Central memory CD8-positive, alpha-beta T cell (primary cell): ENCODE data around the gene TESK2.

Source experiments
- ATAC-seq: fragments of 150-1000 bp; cut with Tn5 transposase; replicated peaks from 2 replicates; pipeline ENCODE4 v1.10.0; 2022; ENCODE audit warnings: mild to moderate bottlenecking, moderate FRiP score, moderate number of reproducible peaks; ENCODE audit not compliant: poor library complexity, severe bottlenecking; ENCODE audit errors: extremely low read depth
- DNase-seq, 2 donors: peaks; one replicate each; pipeline ENCODE4 v3.0.0; 2021; ENCODE audit warnings: low spot score in 2 of 2
- H3K27ac Mint-ChIP-seq: one replicate; pipeline ENCODE4 v1.8.0; 2022; ENCODE audit warnings: low read depth, mild to moderate bottlenecking, moderate library complexity, mixed read lengths
- H3K27me3 Mint-ChIP-seq: one replicate; pipeline ENCODE4 v1.8.0; 2022; ENCODE audit warnings: mixed read lengths
- H3K36me3 Mint-ChIP-seq: one replicate; pipeline ENCODE4 v1.8.0; 2022; ENCODE audit warnings: mild to moderate bottlenecking, moderate library complexity, mixed read lengths; ENCODE audit not compliant: insufficient read depth
- H3K4me1 Mint-ChIP-seq: one replicate; pipeline ENCODE4 v1.8.0; 2022; ENCODE audit warnings: mixed read lengths
- H3K4me3 Mint-ChIP-seq: one replicate; pipeline ENCODE4 v1.8.0; 2022; ENCODE audit warnings: mild to moderate bottlenecking, moderate library complexity, mixed read lengths
- H3K9me3 Mint-ChIP-seq: one replicate; pipeline ENCODE4 v1.8.0; 2022; ENCODE audit warnings: mixed read lengths

TESK2 gene

DNA sequence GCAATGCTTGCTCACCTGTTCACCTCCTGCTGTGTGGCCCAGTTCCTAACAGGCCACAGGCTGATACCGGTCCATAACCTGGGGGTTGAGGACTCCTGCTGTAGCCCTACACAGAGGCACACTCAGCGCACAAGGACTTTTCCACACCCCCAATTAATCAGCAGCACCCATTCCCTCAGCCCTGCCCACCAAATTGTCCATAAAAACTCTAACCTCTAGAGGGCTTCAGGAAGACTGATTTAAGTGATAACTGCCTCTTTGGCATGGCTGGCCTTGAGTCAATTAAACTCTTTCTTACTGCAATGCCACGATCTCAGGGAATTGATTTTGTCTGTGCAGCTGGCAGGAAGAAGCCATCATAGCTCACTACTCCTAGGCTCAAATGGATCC lies 79.5 kb downstream of the TESK2 start:
- Mint-ChIP-seq H3K27ac (no peak overlapping the region), H3K36me3 (no peaks in the 10 kb centered on the region), H3K9me3 (no peaks in the 10 kb centered on the region), H3K4me3 (no peak overlapping the region), H3K27me3 (no peaks in the 10 kb centered on the region), H3K4me1 (no peaks in the 10 kb centered on the region)
- DNase-seq: no peak
- no peak for ATAC-seq

DNA sequence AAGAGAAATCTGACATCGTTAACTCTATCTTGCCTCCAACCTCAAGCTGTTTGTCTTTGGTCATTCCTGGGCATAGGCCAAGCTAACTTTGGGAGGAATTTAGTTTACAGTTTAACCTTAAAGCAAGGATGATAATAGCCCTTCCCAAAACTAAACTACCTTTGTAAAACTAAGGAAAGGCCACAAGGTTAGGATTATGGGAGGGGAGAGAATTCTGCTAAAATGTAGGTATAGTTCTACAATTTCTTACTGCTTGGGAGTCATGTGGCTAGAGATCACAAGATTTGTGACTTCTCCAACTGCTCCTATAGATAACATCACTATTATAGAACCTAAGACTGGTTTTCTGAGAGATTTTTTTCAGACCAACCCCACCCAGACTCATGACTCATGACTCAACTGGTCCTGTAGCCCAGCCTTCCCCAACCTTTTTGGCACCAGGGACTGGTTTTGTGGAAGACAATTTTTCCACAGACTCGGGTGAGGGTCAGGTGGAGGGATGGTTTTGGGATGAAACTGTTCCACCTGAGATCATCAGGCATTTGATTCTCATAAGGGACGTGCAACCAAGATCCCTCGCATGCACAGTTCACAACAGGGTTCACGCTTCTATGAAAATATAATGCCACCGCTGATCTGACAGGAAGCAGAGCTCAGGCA lies 80.0 kb downstream of the TESK2 start:
- Mint-ChIP-seq H3K27me3 (no peaks in the 10 kb centered on the region), H3K9me3 (no peaks in the 10 kb centered on the region), H3K36me3 (no peaks in the 10 kb centered on the region), H3K4me1 (no peaks in the 10 kb centered on the region), H3K27ac (no peak overlapping the region), H3K4me3 (no peak overlapping the region)
- no peak for DNase-seq
- ATAC-seq: no peak

DNA sequence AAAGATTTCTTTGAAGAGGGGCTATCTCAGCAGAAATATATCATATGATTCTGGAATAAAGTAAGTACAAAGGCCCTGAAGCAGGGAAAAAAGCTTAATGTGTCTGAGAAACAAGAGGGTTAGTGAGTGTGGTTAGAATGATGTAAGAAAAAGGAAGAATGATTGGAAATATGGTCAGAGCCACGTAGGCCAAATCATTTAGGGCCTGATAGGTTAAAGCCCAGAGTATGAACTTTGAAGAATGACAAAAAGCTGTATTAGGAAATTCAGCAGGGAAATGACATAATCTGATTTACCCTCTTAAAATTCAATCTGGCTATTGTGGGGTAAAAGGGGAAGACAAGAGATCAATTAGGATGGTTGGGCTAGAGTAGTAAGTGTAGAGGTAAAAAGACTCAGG lies 81.7 kb downstream of the TESK2 start:
- ATAC-seq (no peak), DNase-seq (no peak)
- H3K9me3 Mint-ChIP-seq: no peaks in the 10 kb centered on the region
- H3K27me3 Mint-ChIP-seq: no peaks in the 10 kb centered on the region
- H3K27ac Mint-ChIP-seq: no peak overlapping the region
- no peaks in the 10 kb centered on the region for H3K36me3 Mint-ChIP-seq
- H3K4me1 Mint-ChIP-seq: no peaks in the 10 kb centered on the region
- no peak overlapping the region for H3K4me3 Mint-ChIP-seq

DNA sequence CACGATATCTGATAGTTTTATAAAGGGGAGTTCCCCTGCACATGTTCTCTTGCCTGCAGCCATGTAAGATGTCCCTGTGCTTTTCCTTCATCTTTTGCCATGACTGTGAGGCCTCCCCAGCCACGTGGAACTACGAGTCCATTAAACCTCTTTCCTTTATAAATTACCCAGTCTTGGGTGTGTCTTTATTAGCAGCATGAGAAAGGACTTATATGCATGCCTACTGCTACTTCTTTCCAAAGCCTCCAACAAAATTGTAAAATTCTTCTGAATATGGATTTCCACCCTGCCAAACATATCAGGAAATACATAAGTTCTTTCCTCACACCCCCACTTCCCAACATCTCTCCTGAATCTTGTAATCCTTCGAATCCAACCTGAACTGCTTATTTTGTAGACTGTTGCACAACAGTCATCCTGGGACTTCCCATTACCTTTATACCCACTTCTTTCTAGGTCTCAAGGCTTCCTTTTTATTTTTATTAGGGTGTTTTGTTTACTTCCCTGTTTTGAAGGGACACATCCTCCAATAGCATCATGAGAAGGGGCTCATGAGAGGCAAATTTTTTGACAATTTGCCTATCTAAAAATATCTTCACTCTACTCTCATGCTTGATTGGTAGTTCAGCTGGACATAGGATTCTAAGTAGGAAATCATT lies 83.2 kb downstream of the TESK2 start:
- no peak overlapping the region for H3K4me3 Mint-ChIP-seq
- no peak overlapping the region for H3K27ac Mint-ChIP-seq
- H3K4me1 Mint-ChIP-seq: no peaks in the 10 kb centered on the region
- DNase-seq: no peak
- no peaks in the 10 kb centered on the region for H3K9me3 Mint-ChIP-seq
- ATAC-seq: no peak
- H3K36me3 Mint-ChIP-seq: peaks cover 2% of the 10 kb centered on the region
- H3K27me3 Mint-ChIP-seq: no peaks in the 10 kb centered on the region

DNA sequence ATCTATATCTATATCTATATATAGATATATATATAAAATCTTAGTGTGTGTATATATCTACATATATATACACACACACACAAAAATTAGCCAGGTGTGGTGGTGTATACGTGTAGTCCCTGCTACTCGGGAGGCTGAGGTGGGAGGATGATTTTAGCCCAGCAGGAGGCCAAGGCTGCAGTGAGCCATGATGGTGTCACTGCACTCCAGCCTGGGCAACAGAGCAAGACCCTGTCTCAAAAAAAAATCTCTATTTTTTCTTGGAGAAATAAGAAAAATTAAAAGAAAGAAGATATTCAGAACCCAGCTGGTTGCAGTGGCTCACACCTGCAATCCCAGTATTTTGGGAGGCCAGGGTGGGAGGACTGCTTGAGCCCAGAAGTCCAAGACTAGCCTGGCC lies 85.3 kb downstream of the TESK2 start:
- H3K27me3 Mint-ChIP-seq: no peaks in the 10 kb centered on the region
- ATAC-seq (no peak), DNase-seq (no peak)
- no peak overlapping the region for H3K27ac Mint-ChIP-seq
- no peak overlapping the region for H3K4me3 Mint-ChIP-seq
- H3K4me1 Mint-ChIP-seq: no peaks in the 10 kb centered on the region
- no peaks in the 10 kb centered on the region for H3K9me3 Mint-ChIP-seq
- peaks cover 2% of the 10 kb centered on the region for H3K36me3 Mint-ChIP-seq

DNA sequence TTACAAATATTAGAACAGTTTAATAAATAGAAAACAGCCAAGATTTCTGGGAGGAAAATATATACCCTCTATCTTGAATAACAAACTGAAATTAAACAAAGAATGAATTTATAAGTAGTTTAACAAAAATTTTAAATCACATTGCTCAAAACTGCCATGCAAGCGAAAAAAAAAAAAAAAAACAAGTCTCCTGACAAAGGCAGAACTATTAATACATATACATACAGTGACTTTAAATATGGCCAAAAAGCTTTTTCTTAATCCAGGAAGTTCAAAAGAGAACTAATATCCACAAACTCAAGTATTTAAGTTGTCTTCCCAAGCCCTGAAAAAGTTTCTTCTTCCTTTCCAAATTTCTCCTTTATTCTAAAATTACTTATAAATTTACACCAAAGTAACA lies 87.2 kb downstream of the TESK2 start:
- Mint-ChIP-seq H3K36me3 (peaks cover 2% of the 10 kb centered on the region), H3K4me3 (no peak overlapping the region), H3K27ac (no peak overlapping the region), H3K9me3 (no peaks in the 10 kb centered on the region), H3K4me1 (no peaks in the 10 kb centered on the region), H3K27me3 (no peaks in the 10 kb centered on the region)
- DNase-seq (no peak), ATAC-seq (no peak)

DNA sequence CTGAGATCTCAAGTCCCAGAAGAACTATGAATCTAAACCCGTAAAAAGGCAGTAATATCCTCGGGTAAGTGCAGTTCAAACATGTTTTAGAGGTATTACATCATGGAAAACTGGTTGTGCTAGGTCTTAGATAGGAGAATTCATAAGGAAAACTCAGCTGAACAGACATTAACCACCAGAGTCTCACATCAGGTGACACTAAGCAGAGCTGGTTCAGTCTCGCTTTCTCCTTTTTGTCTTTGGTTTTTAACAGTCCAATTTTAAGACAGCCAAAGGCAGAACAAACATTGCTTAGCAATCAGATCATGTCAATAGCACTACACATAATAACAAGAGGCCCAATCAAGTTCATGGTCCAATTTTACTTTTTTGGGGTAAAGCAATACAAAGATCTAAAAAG lies 87.7 kb downstream of the TESK2 start:
- H3K27me3 Mint-ChIP-seq: no peaks in the 10 kb centered on the region
- no peak for ATAC-seq
- H3K9me3 Mint-ChIP-seq: no peaks in the 10 kb centered on the region
- DNase-seq: no peak
- no peaks in the 10 kb centered on the region for H3K4me1 Mint-ChIP-seq
- peaks cover 2% of the 10 kb centered on the region for H3K36me3 Mint-ChIP-seq
- peak overlapping the region; percentile 38 for H3K27ac Mint-ChIP-seq
- H3K4me3 Mint-ChIP-seq: no peak overlapping the region

DNA sequence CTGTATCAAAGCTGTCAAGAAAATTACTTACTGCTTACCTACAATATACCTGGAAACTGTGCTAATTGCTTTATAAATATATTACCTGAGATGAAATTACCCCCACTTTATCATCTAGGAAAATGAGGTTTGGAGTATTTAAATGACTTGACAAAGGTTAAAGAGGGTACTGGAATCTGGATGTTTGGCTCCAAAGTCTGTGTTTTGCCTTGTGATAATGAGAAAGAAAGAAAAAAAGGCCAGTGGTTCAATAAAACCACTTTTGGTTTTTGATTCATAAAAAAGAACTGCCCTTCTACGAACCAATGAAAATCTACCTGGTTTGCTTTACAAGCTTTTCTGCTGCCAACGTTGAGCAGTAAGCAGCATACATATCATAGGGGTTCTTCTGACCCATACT lies 89.4 kb downstream of the TESK2 start:
- no peak overlapping the region for H3K4me3 Mint-ChIP-seq
- no peaks in the 10 kb centered on the region for H3K4me1 Mint-ChIP-seq
- H3K36me3 Mint-ChIP-seq: peaks cover 2% of the 10 kb centered on the region
- no peaks in the 10 kb centered on the region for H3K9me3 Mint-ChIP-seq
- no peak for DNase-seq
- no peak for ATAC-seq
- H3K27me3 Mint-ChIP-seq: no peaks in the 10 kb centered on the region
- peak overlapping the region; percentile 29 for H3K27ac Mint-ChIP-seq

DNA sequence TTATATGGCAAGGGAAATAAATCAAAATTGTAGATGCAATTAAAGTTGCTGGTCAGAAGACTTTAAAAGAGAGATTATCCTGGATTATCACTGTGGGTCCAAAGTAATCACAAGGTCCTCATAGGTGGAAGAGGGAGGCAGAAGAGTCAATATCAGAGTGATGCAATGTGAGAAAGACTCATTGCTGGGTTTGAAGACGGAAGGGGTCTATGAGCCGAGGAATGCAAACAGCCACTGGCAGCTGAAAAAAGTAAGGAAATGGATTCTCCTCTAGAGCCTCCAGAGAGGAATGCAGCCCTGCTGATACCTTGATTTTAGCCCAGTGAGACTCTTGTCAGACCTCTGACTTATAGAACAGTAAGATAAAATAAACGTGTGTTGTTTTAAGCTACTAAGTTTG lies 90.9 kb downstream of the TESK2 start:
- ATAC-seq: no peak
- H3K27ac Mint-ChIP-seq: no peak overlapping the region
- peaks cover 6% of the 10 kb centered on the region for H3K4me1 Mint-ChIP-seq
- H3K4me3 Mint-ChIP-seq: no peak overlapping the region
- no peaks in the 10 kb centered on the region for H3K9me3 Mint-ChIP-seq
- no peak for DNase-seq
- peaks cover 2% of the 10 kb centered on the region for H3K36me3 Mint-ChIP-seq
- H3K27me3 Mint-ChIP-seq: no peaks in the 10 kb centered on the region

DNA sequence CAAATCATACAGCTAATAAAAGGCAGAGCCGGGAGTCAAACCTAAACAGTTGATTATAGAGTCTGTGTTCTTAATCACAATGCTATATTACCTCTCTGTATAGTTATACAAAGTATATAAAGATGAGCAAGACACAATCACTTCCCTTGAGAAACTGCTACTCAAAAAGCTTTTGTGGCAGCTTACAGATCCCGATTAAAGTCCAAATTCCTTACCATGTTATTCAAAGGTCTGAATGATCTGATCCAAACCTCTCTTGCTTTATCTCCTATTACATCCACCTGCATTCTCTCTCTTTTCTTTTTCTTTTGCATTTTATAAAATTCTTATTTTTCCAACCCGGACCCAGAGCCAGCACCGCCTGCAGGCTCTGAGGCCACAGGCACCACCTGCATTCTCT lies 93.7 kb downstream of the TESK2 start:
- H3K4me1 Mint-ChIP-seq: peaks cover 10% of the 10 kb centered on the region
- DNase-seq (no peak), ATAC-seq (no peak)
- peak overlapping the region; percentile 9 for H3K27ac Mint-ChIP-seq
- H3K27me3 Mint-ChIP-seq: no peaks in the 10 kb centered on the region
- no peak overlapping the region for H3K4me3 Mint-ChIP-seq
- no peaks in the 10 kb centered on the region for H3K36me3 Mint-ChIP-seq
- no peaks in the 10 kb centered on the region for H3K9me3 Mint-ChIP-seq

DNA sequence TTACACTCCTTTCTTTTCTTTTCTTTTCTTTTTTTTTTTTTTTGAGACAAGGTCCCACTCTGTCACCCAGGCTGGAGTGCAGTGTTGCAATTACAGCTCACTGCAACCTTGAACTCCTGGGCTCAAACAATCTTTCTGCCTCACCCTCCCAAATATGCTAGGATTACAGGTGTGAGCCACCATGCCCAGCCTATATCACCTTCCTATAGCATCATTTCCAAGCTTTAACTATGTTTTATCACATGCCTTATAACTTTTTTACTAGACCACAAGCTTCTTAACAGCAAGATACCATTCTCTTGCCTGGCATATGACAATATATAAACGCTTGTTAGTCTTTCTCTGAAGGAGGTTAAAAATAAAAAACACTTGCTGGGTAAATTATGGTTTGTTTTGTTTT lies 95.4 kb downstream of the TESK2 start:
- no peak for ATAC-seq
- no peaks in the 10 kb centered on the region for H3K27me3 Mint-ChIP-seq
- H3K36me3 Mint-ChIP-seq: no peaks in the 10 kb centered on the region
- H3K9me3 Mint-ChIP-seq: no peaks in the 10 kb centered on the region
- no peak for DNase-seq
- H3K4me3 Mint-ChIP-seq: no peak overlapping the region
- no peak overlapping the region for H3K27ac Mint-ChIP-seq
- H3K4me1 Mint-ChIP-seq: peaks cover 10% of the 10 kb centered on the region

DNA sequence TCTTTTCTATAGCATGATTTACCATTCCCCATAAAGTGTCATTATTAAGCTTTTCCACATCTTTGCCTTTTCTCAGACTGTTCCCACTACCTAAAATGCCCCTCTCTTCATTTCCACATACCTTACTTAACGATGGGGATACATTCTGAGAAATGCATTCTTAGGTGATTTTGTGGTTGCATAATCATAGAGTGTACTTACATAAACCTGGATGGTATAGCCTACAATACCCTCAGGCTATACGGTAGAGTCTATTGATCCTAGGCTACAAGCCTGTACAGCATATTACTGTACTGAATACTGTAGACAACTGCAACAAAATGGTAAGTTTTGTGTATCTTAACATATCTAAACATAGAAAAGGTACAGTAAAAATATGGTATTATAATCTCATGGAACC lies 95.9 kb downstream of the TESK2 start:
- H3K27me3 Mint-ChIP-seq: no peaks in the 10 kb centered on the region
- H3K27ac Mint-ChIP-seq: no peak overlapping the region
- H3K4me3 Mint-ChIP-seq: no peak overlapping the region
- DNase-seq: no peak
- no peaks in the 10 kb centered on the region for H3K36me3 Mint-ChIP-seq
- peaks cover 10% of the 10 kb centered on the region for H3K4me1 Mint-ChIP-seq
- H3K9me3 Mint-ChIP-seq: no peaks in the 10 kb centered on the region
- ATAC-seq: no peak

DNA sequence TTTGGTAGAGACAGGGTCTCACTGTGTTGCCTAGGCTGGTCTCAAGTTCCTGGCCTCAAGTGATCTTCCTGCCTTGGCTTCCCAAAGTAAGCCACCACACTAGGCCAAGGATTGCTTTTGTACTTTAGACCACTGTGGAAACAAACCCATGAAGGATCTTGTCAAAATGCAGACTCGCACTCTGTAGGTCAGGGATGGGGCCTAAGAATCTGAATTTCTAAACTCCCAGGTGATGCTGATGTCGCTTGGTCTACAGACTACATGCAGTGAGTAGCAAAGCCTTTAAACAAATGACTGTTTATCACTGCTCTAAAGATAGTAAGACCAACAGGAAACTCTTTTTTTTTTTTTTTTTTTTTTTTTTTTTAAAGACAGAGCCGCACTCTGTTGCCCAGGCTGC lies 96.6 kb downstream of the TESK2 start:
- Mint-ChIP-seq H3K36me3 (no peaks in the 10 kb centered on the region), H3K9me3 (no peaks in the 10 kb centered on the region), H3K4me1 (peaks cover 10% of the 10 kb centered on the region), H3K27me3 (no peaks in the 10 kb centered on the region), H3K4me3 (peak overlapping the region; percentile 25), H3K27ac (no peak overlapping the region)
- ATAC-seq (peak; percentile 61), DNase-seq (no peak)
